Subcutaneous abdominal adipose tissue (tissue), 5 donors: ENCODE measurements around the gene SDF2L1.
A peak's percentile ranks its signal among the peaks of the same experiment; 100 is the strongest.

Experiments used
- H3K27ac ChIP-seq: one replicate; pipeline ENCODE4 v1.7.0; 2013; ENCODE audit warnings: low read depth, mild to moderate bottlenecking, inconsistent platforms, low read length, moderate library complexity
- H3K27me3 ChIP-seq, 5 donors: one replicate each; pipeline ENCODE4 v1.7.0; 2013; ENCODE audit warnings: low read length in 5 of 5, inconsistent platforms in 1 of 5; ENCODE audit not compliant: control insufficient read depth in 5 of 5, insufficient read depth in 4 of 5
- H3K36me3 ChIP-seq, 5 donors: one replicate each; pipeline ENCODE4 v1.7.0; 2013; ENCODE audit warnings: low read length in 5 of 5; ENCODE audit not compliant: control insufficient read depth in 5 of 5, insufficient read depth in 5 of 5
- H3K4me1 ChIP-seq, 5 donors: one replicate each; pipeline ENCODE4 v1.7.0; 2013; ENCODE audit warnings: low read length in 5 of 5, mild to moderate bottlenecking in 3 of 5, moderate library complexity in 1 of 5; ENCODE audit not compliant: control insufficient read depth in 5 of 5, insufficient read depth in 5 of 5
- H3K4me3 ChIP-seq, 5 donors: one replicate each; pipeline ENCODE4 v1.7.0; 2013; ENCODE audit warnings: low read length in 5 of 5, low read depth in 1 of 5
- H3K9ac ChIP-seq, 5 donors: one replicate each; pipeline ENCODE4 v1.7.0; 2013; ENCODE audit warnings: low read length in 5 of 5, mild to moderate bottlenecking in 4 of 5, moderate library complexity in 3 of 5
- H3K9me3 ChIP-seq, 5 donors: one replicate each; pipeline ENCODE4 v1.7.0; 2013; ENCODE audit warnings: low read length in 5 of 5; ENCODE audit not compliant: control insufficient read depth in 5 of 5
- donor health status: healthy.
- donor health status: healthy.
- donor health status: healthy.
- donor health status: healthy.
- donor health status: healthy.

Gene SDF2L1

GRCh38 chr22:21628386-21629254, 13.5 kb upstream of the SDF2L1 start:
- Histone ChIP-seq H3K4me1 (peaks cover 0 to 27% (median 24%) of the 10 kb centered on the region in 5 donors), H3K4me3 (peak overlapping the region in 4 of 5 donors; percentile 70 to 82 (median 78)), H3K27me3 (no peaks in the 10 kb centered on the region), H3K36me3 (peaks cover 0 to 8% (median 0%) of the 10 kb centered on the region in 5 donors), H3K9ac (no peak overlapping the region), H3K27ac (no peak overlapping the region), H3K9me3 (no peaks in the 10 kb centered on the region)

GRCh38 chr22:21629255-21630149, 12.6 kb upstream of the SDF2L1 start, which contains the start of gene YDJC:
TSS of gene YDJC (minus strand) at chr22:21630022. CDS start at chr22:21630014, 8 bp downstream.
- H3K9me3 ChIP-seq = no peaks in the 10 kb centered on the region
- H3K4me3 ChIP-seq = peak within 1 kb of the TSS in 4 of 5 donors; percentile 70 to 82 (median 78)
- H3K9ac ChIP-seq = peak within 1 kb of the TSS in 4 of 5 donors; percentile 52 to 81 (median 66)
- no peaks in the 10 kb centered on the region for H3K27me3 ChIP-seq
- peaks cover 0 to 19% (median 16%) of the 10 kb centered on the region in 5 donors for H3K4me1 ChIP-seq
- peak within 1 kb of the TSS; percentile 30 for H3K27ac ChIP-seq
- peaks cover 0 to 5% (median 0%) of the 10 kb centered on the region in 5 donors for H3K36me3 ChIP-seq

GRCh38 chr22:21631025-21631424, 11.1 kb upstream of the SDF2L1 start:
- Histone ChIP-seq H3K27ac (no peak overlapping the region), H3K9ac (no peak overlapping the region), H3K4me1 (peaks cover 0 to 15% (median 10%) of the 10 kb centered on the region in 5 donors), H3K4me3 (no peak overlapping the region), H3K9me3 (no peaks in the 10 kb centered on the region), H3K36me3 (peaks cover 0 to 5% (median 0%) of the 10 kb centered on the region in 5 donors), H3K27me3 (no peaks in the 10 kb centered on the region)

- Histone ChIP-seq H3K9ac (no peak within 1 kb of the TSS), H3K4me3 (no peak within 1 kb of the TSS), H3K36me3 (peaks cover 0 to 5% (median 0%) of the 10 kb centered on the region in 5 donors), H3K9me3 (no peaks in the 10 kb centered on the region), H3K27me3 (no peaks in the 10 kb centered on the region), H3K27ac (no peak within 1 kb of the TSS), H3K4me1 (peaks cover 0 to 15% (median 10%) of the 10 kb centered on the region in 5 donors)
Measured at GRCh38 chr22:21632237-21632895, 9.7 kb upstream of the SDF2L1 start, which contains the start of gene CCDC116. TSS of gene CCDC116 (plus strand) at chr22:21632760. CDS start at chr22:21633182, 422 bp downstream.

GRCh38 chr22:21632931-21633330, 9.2 kb upstream of the SDF2L1 start:
- Histone ChIP-seq H3K27ac (no peak overlapping the region), H3K4me3 (no peak overlapping the region), H3K9me3 (no peaks in the 10 kb centered on the region), H3K9ac (no peak overlapping the region), H3K36me3 (peaks cover 0 to 4% (median 0%) of the 10 kb centered on the region in 5 donors), H3K4me1 (peaks cover 0 to 15% (median 10%) of the 10 kb centered on the region in 5 donors), H3K27me3 (no peaks in the 10 kb centered on the region)

- Histone ChIP-seq H3K4me1 (peaks cover 0 to 15% (median 10%) of the 10 kb centered on the region in 5 donors), H3K9ac (no peak overlapping the region), H3K27me3 (no peaks in the 10 kb centered on the region), H3K4me3 (no peak overlapping the region), H3K27ac (no peak overlapping the region), H3K36me3 (no peaks in the 10 kb centered on the region), H3K9me3 (no peaks in the 10 kb centered on the region)
Measured at GRCh38 chr22:21633481-21633880, 8.6 kb upstream of the SDF2L1 start.

- Histone ChIP-seq H3K9me3 (no peaks in the 10 kb centered on the region), H3K27me3 (no peaks in the 10 kb centered on the region), H3K27ac (no peak overlapping the region), H3K4me3 (no peak overlapping the region), H3K36me3 (no peaks in the 10 kb centered on the region), H3K4me1 (peaks cover 0 to 11% (median 8%) of the 10 kb centered on the region in 5 donors), H3K9ac (no peak overlapping the region)
Measured at GRCh38 chr22:21634081-21634480, 8.0 kb upstream of the SDF2L1 start.

GRCh38 chr22:21634844-21635243, 7.3 kb upstream of the SDF2L1 start:
- no peak overlapping the region for H3K27ac ChIP-seq
- H3K9ac ChIP-seq = no peak overlapping the region
- no peaks in the 10 kb centered on the region for H3K9me3 ChIP-seq
- H3K4me3 ChIP-seq = no peak overlapping the region
- H3K36me3 ChIP-seq = no peaks in the 10 kb centered on the region
- H3K4me1 ChIP-seq = peaks cover 0 to 4% (median under 1%) of the 10 kb centered on the region in 5 donors
- H3K27me3 ChIP-seq = no peaks in the 10 kb centered on the region

GRCh38 chr22:21635771-21636510, 6.2 kb upstream of the SDF2L1 start:
- Histone ChIP-seq H3K4me3 (no peak overlapping the region), H3K4me1 (no peaks in the 10 kb centered on the region), H3K27me3 (no peaks in the 10 kb centered on the region), H3K36me3 (no peaks in the 10 kb centered on the region), H3K27ac (no peak overlapping the region), H3K9ac (no peak overlapping the region), H3K9me3 (no peaks in the 10 kb centered on the region)
